SK-N-SH (cell line): Measurements from ENCODE around the gene SPINT2. TPM values are rescaled to one million over a fixed set of nuclear protein-coding genes. Genes with fewer than 3 reads are reported as not detected.

Source experiments
- CTCF ChIA-PET: fragments of 300-600, 350-600 bp; formaldehyde crosslinking; extraction: SDS; loops from one replicate; lab custom pipeline; 2021; lab: Yijun Ruan, JAX
- POLR2A ChIA-PET: fragments of 350-600 bp; sonication (Branson Sonifier 250); formaldehyde crosslinking; extraction: SDS; loops from one replicate; lab custom pipeline; 2020; ENCODE audit warnings: antibody characterized with exemption, inconsistent platforms; lab: Yijun Ruan, JAX
- DNase-seq: peaks from one replicate; pipeline ENCODE4 v3.0.0; 2012
- H2AFZ ChIP-seq: fragments of 200-600 bp; sonication (generic); 2 replicates; pipeline ENCODE4 v1.8.1; 2016; ENCODE audit warnings: antibody characterized with exemption, mild to moderate bottlenecking, low read depth
- H3F3A ChIP-seq: fragments of 200-600 bp; sonication (generic); replicated peaks from 2 replicates; pipeline ENCODE3; 2016; ENCODE audit warnings: antibody characterized with exemption, mild to moderate bottlenecking; ENCODE audit not compliant: insufficient read depth
- H3K27ac ChIP-seq, 2 experiments: fragments of 200-500 bp in 1 of 2; fragments of 200-600 bp in 1 of 2; sonication (Bioruptor generic) in 1 of 2; sonication (generic), shearing (Covaris generic) in 1 of 2; 2 replicates each; pipeline versions ENCODE4 v1.5.1 to v1.6.1; 2014 to 2016; ENCODE audit warnings: low read depth in 2 of 2, inconsistent platforms in 1 of 2, low read length in 1 of 2, mild to moderate bottlenecking in 1 of 2, mixed read lengths in 1 of 2
- H3K27me3 ChIP-seq: fragments of 200-600 bp; sonication (generic), shearing (Covaris generic); 2 replicates; pipeline ENCODE4 v1.6.1; 2016; ENCODE audit warnings: mixed run types; ENCODE audit not compliant: insufficient read depth
- H3K36me3 ChIP-seq, 2 experiments: fragments of 200-500 bp in 1 of 2; fragments of 200-600 bp in 1 of 2; sonication (Bioruptor generic) in 1 of 2; sonication (generic) in 1 of 2; replicated peaks in 1 of 2; 2 replicates each; pipeline versions ENCODE3 to v1.5.1; 2014 to 2016; ENCODE audit warnings: low read length in 1 of 2, mild to moderate bottlenecking in 1 of 2; ENCODE audit not compliant: insufficient read depth in 2 of 2, control insufficient read depth in 1 of 2
- H3K4me1 ChIP-seq, 2 experiments: fragments of 200-500 bp in 1 of 2; fragments of 200-600 bp in 1 of 2; sonication (Bioruptor generic) in 1 of 2; sonication (generic), shearing (Covaris generic) in 1 of 2; 2 replicates each; pipeline versions ENCODE4 v1.5.1 to v1.6.1; 2014 to 2016; ENCODE audit warnings: low read depth in 1 of 2, low read length in 1 of 2, mixed run types in 1 of 2; ENCODE audit not compliant: insufficient read depth in 2 of 2, control insufficient read depth in 1 of 2
- H3K4me2 ChIP-seq: fragments of 200-600 bp; sonication (generic), shearing (Covaris generic); 2 replicates; pipeline ENCODE4 v1.6.1; 2017; ENCODE audit warnings: mixed run types
- H3K4me3 ChIP-seq, 2 experiments: fragments of 200-500 bp in 1 of 2; fragments of 200-600 bp in 1 of 2; sonication (Bioruptor generic) in 1 of 2; sonication (generic), shearing (Covaris generic) in 1 of 2; 2 replicates each; pipeline versions ENCODE4 v1.5.1 to v1.8.1; 2014 to 2016; ENCODE audit warnings: low read depth in 2 of 2, inconsistent platforms in 1 of 2, low read length in 1 of 2, mild to moderate bottlenecking in 1 of 2, mixed read lengths in 1 of 2, moderate library complexity in 1 of 2
- H3K79me2 ChIP-seq: fragments of 200-600 bp; sonication (generic); 2 replicates; pipeline ENCODE4 v1.8.1; 2017; ENCODE audit warnings: mild to moderate bottlenecking; ENCODE audit not compliant: insufficient read depth
- H3K9ac ChIP-seq: fragments of 200-600 bp; sonication (generic); 2 replicates; pipeline ENCODE4 v1.6.1; 2017; ENCODE audit warnings: mixed run types
- H3K9me2 ChIP-seq: fragments of 200-600 bp; sonication (generic); 2 replicates; pipeline ENCODE4 v1.6.1; 2017; ENCODE audit warnings: mixed run types
- H3K9me3 ChIP-seq: fragments of 200-600 bp; sonication (generic); 2 replicates; pipeline ENCODE4 v1.6.1; 2017; ENCODE audit warnings: mixed run types, mild to moderate bottlenecking, moderate library complexity
- H4K20me1 ChIP-seq: fragments of 200-600 bp; sonication (generic); 2 replicates; pipeline ENCODE4 v1.6.1; 2017; ENCODE audit warnings: mild to moderate bottlenecking, mixed run types; ENCODE audit not compliant: insufficient read depth
- CHD2 ChIP-seq: fragments of 150-350 bp; IDR thresholded peaks from 2 replicates; pipeline ENCODE4 v1.6.1; 2018; ENCODE audit warnings: low read length; ENCODE audit not compliant: partially characterized antibody
- ELF1 ChIP-seq: IDR thresholded peaks from 2 replicates; pipeline ENCODE4 v1.4.0; 2012
- EP300 ChIP-seq, 2 experiments: IDR thresholded peaks; 2 replicates each; pipeline versions ENCODE4 v1.4.0 to v1.6.1; 2012; ENCODE audit warnings: borderline replicate concordance in 1 of 2, low read depth in 1 of 2, low read length in 1 of 2
- FOXJ3 ChIP-seq: sonication (generic); formaldehyde crosslinking; IDR thresholded peaks from 2 replicates; pipeline ENCODE4 v1.5.1; 2020; ENCODE audit warnings: mild to moderate bottlenecking, missing genetic modification reagents
- FOXM1 ChIP-seq: IDR thresholded peaks from 2 replicates; pipeline ENCODE4 v1.4.0; 2012; ENCODE audit warnings: low read depth, mild to moderate bottlenecking
- GABPA ChIP-seq: IDR thresholded peaks from 2 replicates; pipeline ENCODE4 v1.4.0; 2012; ENCODE audit warnings: low read depth, mild to moderate bottlenecking
- GATA2 ChIP-seq: sonication (generic); formaldehyde crosslinking; IDR thresholded peaks from 2 replicates; pipeline ENCODE4 v1.5.0; 2020; ENCODE audit warnings: mild to moderate bottlenecking, missing genetic modification reagents
- JUND ChIP-seq: IDR thresholded peaks from 2 replicates; pipeline ENCODE4 v1.4.0; 2012
- MEF2A ChIP-seq: IDR thresholded peaks from 2 replicates; pipeline ENCODE4 v1.4.0; 2012; ENCODE audit warnings: low read depth, borderline replicate concordance
- NFIC ChIP-seq: IDR thresholded peaks from 2 replicates; pipeline ENCODE4 v1.4.0; 2012; ENCODE audit warnings: borderline replicate concordance
- RAD21 ChIP-seq: IDR thresholded peaks from 2 replicates; pipeline ENCODE4 v1.6.1; 2012; ENCODE audit warnings: mild to moderate bottlenecking, low read length
- RXRA ChIP-seq: IDR thresholded peaks from 2 replicates; pipeline ENCODE4 v1.4.0; 2012; ENCODE audit warnings: low read depth, mild to moderate bottlenecking, borderline replicate concordance
- SIN3A ChIP-seq: IDR thresholded peaks from 2 replicates; pipeline ENCODE4 v1.6.1; 2012; ENCODE audit warnings: low read depth, mild to moderate bottlenecking, low read length, moderate library complexity, borderline replicate concordance
- TAF1 ChIP-seq: IDR thresholded peaks from 2 replicates; pipeline ENCODE4 v1.6.1; 2012; ENCODE audit warnings: low read depth, mild to moderate bottlenecking, low read length, moderate library complexity, borderline replicate concordance
- TCF12 ChIP-seq: IDR thresholded peaks from 2 replicates; pipeline ENCODE4 v1.4.0; 2012
- WGBS: methylation state at CpG from one replicate; pipeline ENCODE4 v1.1.6; 2017; ENCODE audit warnings: low lambda C conversion rate; 5-methylcytosine and 5-hydroxymethylcytosine counted together
- polyA plus RNA-seq, 3 experiments: library from polyadenylated mRNA; depleted of rRNA; stranded (reverse); fragments of >200 nt; gene quantifications; 2 replicates each; pipeline ENCODE4 v1.2.3, GENCODE V29; 2012
- TF ChIP-seq, protein P1 (sequence below): IDR thresholded peaks from 2 replicates; pipeline ENCODE4 v1.4.0; 2012; ENCODE audit warnings: low read depth, borderline replicate concordance
- TF ChIP-seq, protein P2 (sequence below): fragments of 150-350 bp; IDR thresholded peaks from 2 replicates; pipeline ENCODE4 v1.6.1; 2016; ENCODE audit warnings: mild to moderate bottlenecking, low read depth, low read length
- TF ChIP-seq, protein P3 (sequence below): IDR thresholded peaks from 2 replicates; pipeline ENCODE4 v1.6.1; 2012; ENCODE audit warnings: mild to moderate bottlenecking, low read depth, low read length, moderate library complexity

SPINT2 gene
- polyA plus RNA-seq, 1 of the 3 experiments (the other 2 are of a cell fraction): 1.0 TPM

DNA sequence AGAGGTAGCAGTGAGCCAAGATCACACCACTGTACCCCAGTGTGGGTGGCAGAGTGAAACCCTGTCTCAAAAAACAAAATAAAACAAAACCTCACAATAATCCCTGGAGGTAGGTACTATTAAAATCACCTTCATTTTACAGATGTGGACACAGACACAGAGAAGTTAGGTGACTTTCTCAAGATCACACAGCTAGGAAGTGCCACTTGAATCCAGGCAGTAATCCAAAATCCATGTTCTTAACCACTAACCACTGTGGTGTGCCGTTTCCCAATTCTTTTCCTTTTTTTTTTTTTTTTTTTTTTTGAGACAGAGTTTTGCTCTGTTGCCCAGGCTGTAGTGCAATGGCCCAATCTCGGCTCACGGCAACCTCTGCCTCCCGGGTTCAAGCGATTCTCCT, 17.2 kb upstream of the SPINT2 start (continued):
- TF ChIP-seq JUND (no peak), ELF1 (no peak), TCF12 (no peak)
- TF ChIP-seq, protein P1, sequence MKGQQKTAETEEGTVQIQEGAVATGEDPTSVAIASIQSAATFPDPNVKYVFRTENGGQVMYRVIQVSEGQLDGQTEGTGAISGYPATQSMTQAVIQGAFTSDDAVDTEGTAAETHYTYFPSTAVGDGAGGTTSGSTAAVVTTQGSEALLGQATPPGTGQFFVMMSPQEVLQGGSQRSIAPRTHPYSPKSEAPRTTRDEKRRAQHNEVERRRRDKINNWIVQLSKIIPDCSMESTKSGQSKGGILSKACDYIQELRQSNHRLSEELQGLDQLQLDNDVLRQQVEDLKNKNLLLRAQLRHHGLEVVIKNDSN: no peak

DNA sequence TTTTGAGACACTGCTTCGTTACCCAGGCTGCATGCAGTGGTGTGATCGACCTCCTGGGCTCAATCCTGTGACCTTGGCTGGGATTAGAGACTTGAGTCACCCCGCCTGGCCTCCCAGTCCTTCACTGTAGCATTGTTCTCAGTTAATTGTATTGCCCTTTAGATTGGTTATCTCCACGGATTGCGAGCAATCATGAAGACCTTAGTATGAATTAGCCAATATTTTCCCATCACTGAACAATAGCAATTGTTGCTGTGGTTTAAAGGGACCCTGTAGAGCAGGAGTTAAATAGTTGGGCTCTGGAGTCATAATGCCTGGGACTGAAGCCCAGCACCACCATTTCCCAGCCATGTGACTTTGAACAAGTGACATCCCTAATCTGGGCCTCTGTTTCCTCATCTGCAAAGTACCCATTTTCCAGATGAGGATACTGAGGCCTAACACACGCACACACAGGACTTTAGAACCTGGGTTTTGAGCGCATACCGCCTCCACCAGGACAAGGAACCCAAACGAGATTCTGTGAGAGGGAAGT, 16.6 kb upstream of the SPINT2 start:
- Histone ChIP-seq H3K36me3 (no peaks in the 10 kb centered on the region), H3K4me1 (peaks cover 0 to 11% of the 10 kb centered on the region in 2 experiments; a peak in 2 of 4 replicates), H3K9me2 (no peaks in the 10 kb centered on the region), H3K9ac (no peak overlapping the region), H3K4me2 (no peak overlapping the region), H2AFZ (no peak overlapping the region), H3K79me2 (no peaks in the 10 kb centered on the region), H3K27ac (no peak overlapping the region), H3K4me3 (no peak overlapping the region), H3F3A (no peaks in the 10 kb centered on the region), H4K20me1 (no peaks in the 10 kb centered on the region), H3K9me3 (no peaks in the 10 kb centered on the region), H3K27me3 (no peaks in the 10 kb centered on the region)
- TF ChIP-seq GATA2: no peak
- no peak for TF ChIP-seq SIN3A
- TF ChIP-seq FOXM1: no peak
- no peak for TF ChIP-seq GABPA
- TF ChIP-seq MEF2A: no peak
- TF ChIP-seq ELF1: no peak
- TF ChIP-seq NFIC: no peak
- no peak for TF ChIP-seq CHD2
- CTCF ChIA-PET: interaction anchor here (1.0 to 7.2 kb wide), 3 partner anchors 13 to 349 kb away, joined by 3 to 76 read pairs (median 4); partner anchors contain the start of gene CATSPERG
- POLR2A ChIA-PET: no interaction called here
- 77% methylated on average over 9 of the region's 9 CpGs for WGBS
- no peak for DNase-seq

DNA sequence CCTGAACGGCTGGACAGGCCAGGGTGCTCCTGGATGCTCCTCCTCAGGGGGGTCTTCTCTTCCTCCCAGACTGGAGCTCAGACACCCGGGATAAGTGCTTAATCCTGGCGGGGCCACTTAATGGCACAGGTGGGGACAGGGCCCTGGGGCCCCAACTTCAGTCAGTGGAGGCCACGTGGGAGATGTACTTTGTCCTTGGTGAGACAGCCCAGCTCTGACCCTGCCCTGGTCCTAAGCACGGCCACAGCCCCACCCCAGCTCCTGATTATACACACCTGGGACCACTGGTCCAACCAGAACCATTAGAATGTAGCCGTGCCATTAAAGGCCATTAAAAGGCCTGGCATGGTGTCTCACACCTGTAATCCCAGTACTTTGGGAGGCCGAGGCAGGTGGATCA, 16.0 kb upstream of the SPINT2 start:
- H3K9me3 ChIP-seq: no peaks in the 10 kb centered on the region
- no peak overlapping the region for H3K4me3 ChIP-seq
- H3K36me3 ChIP-seq: no peaks in the 10 kb centered on the region
- no peak overlapping the region for H3K27ac ChIP-seq
- TF ChIP-seq GABPA (no peak), FOXJ3 (CRISPR knock-in tag) (no peak), TAF1 (no peak), NFIC (no peak), EP300 (IDR thresholded peaks at IDR 0.05; ENCODE audit: borderline replicate concordance in 1 of 2, low read depth in 1 of 2, low read length in 1 of 2) (no peak), RXRA (no peak), MEF2A (no peak), RAD21 (no peak)
- TF ChIP-seq, protein P2, sequence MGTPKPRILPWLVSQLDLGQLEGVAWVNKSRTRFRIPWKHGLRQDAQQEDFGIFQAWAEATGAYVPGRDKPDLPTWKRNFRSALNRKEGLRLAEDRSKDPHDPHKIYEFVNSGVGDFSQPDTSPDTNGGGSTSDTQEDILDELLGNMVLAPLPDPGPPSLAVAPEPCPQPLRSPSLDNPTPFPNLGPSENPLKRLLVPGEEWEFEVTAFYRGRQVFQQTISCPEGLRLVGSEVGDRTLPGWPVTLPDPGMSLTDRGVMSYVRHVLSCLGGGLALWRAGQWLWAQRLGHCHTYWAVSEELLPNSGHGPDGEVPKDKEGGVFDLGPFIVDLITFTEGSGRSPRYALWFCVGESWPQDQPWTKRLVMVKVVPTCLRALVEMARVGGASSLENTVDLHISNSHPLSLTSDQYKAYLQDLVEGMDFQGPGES: no peak
- TF ChIP-seq, protein P1: no peak
- TF ChIP-seq, protein P3, sequence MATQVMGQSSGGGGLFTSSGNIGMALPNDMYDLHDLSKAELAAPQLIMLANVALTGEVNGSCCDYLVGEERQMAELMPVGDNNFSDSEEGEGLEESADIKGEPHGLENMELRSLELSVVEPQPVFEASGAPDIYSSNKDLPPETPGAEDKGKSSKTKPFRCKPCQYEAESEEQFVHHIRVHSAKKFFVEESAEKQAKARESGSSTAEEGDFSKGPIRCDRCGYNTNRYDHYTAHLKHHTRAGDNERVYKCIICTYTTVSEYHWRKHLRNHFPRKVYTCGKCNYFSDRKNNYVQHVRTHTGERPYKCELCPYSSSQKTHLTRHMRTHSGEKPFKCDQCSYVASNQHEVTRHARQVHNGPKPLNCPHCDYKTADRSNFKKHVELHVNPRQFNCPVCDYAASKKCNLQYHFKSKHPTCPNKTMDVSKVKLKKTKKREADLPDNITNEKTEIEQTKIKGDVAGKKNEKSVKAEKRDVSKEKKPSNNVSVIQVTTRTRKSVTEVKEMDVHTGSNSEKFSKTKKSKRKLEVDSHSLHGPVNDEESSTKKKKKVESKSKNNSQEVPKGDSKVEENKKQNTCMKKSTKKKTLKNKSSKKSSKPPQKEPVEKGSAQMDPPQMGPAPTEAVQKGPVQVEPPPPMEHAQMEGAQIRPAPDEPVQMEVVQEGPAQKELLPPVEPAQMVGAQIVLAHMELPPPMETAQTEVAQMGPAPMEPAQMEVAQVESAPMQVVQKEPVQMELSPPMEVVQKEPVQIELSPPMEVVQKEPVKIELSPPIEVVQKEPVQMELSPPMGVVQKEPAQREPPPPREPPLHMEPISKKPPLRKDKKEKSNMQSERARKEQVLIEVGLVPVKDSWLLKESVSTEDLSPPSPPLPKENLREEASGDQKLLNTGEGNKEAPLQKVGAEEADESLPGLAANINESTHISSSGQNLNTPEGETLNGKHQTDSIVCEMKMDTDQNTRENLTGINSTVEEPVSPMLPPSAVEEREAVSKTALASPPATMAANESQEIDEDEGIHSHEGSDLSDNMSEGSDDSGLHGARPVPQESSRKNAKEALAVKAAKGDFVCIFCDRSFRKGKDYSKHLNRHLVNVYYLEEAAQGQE: no peak
- no peak for DNase-seq
- H2AFZ ChIP-seq: no peak overlapping the region
- no peak overlapping the region for H3K9ac ChIP-seq
- H3K27me3 ChIP-seq: no peaks in the 10 kb centered on the region
- no peaks in the 10 kb centered on the region for H3K79me2 ChIP-seq
- no peaks in the 10 kb centered on the region for H4K20me1 ChIP-seq
- POLR2A ChIA-PET: no interaction called here
- 95% methylated on average over 7 of the region's 7 CpGs for WGBS
- H3K9me2 ChIP-seq: no peaks in the 10 kb centered on the region
- CTCF ChIA-PET: interaction anchor here (1.1 to 7.2 kb wide), 2 partner anchors 14 to 86 kb away, joined by 4 to 76 read pairs; partner anchors contain the start of gene CATSPERG
- H3F3A ChIP-seq: no peaks in the 10 kb centered on the region
- H3K4me1 ChIP-seq: peaks cover 0 to 16% of the 10 kb centered on the region in 2 experiments; a peak in 2 of 4 replicates
- H3K4me2 ChIP-seq: no peak overlapping the region
